HuH-7 (cell line): ENCODE data around the gene SF3A1.
A peak's percentile ranks its signal among the peaks of the same experiment; 100 is the strongest.
"Not testable (repeated sequence)": the region's sequence is repeated elsewhere in the genome, so short reads cannot be mapped to it uniquely, and the experiment has no call there.

Source experiments
- DNase-seq: peaks from one replicate; pipeline ENCODE4 v3.0.0; 2011; ENCODE audit warnings: low spot score

SF3A1 gene

GRCh38 chr22:30356449-30357235, at the start of gene SF3A1, which contains the start of gene CCDC157:
Gene SF3A1, minus strand, starts transcription at chr22:30356894. Its CDS starts 102 bp downstream, at chr22:30356792.
Gene CCDC157, plus strand, starts transcription at chr22:30357007. Its CDS starts 8,994 bp downstream, at chr22:30366001.
- DNase-seq, result peak; percentile 91

GRCh38 chr22:30406400-30406799, 49.7 kb upstream of the SF3A1 start:
- DNase-seq, result no peak

- no peak for DNase-seq
Measured at GRCh38 chr22:30405731-30406130, 49.0 kb upstream of the SF3A1 start.

GRCh38 chr22:30404307-30404706, 47.6 kb upstream of the SF3A1 start:
- DNase-seq, result no peak

GRCh38 chr22:30402766-30403104, 46.0 kb upstream of the SF3A1 start:
- DNase-seq, result not testable (repeated sequence)

GRCh38 chr22:30402028-30402765, 45.5 kb upstream of the SF3A1 start:
- no peak for DNase-seq

GRCh38 chr22:30401024-30401423, 44.3 kb upstream of the SF3A1 start:
- DNase-seq, result not testable (repeated sequence)

- DNase-seq, result no peak
Measured at GRCh38 chr22:30400159-30400558, 43.5 kb upstream of the SF3A1 start.

GRCh38 chr22:30399718-30400117, 43.0 kb upstream of the SF3A1 start:
- no peak for DNase-seq

- DNase-seq, result no peak
Measured at GRCh38 chr22:30398685-30399680, 42.3 kb upstream of the SF3A1 start.

GRCh38 chr22:30397656-30398635, 41.3 kb upstream of the SF3A1 start:
- DNase-seq, result no peak

- peak; percentile 76 for DNase-seq
Measured at GRCh38 chr22:30396871-30397655, 40.4 kb upstream of the SF3A1 start, which contains the start of gene SEC14L2. Gene SEC14L2, plus strand, starts transcription at chr22:30397018. Its CDS starts 99 bp downstream, at chr22:30397117.

GRCh38 chr22:30393885-30394284, 37.2 kb upstream of the SF3A1 start:
- DNase-seq, result no peak

GRCh38 chr22:30393322-30393680, 36.6 kb upstream of the SF3A1 start:
- DNase-seq, result no peak

GRCh38 chr22:30392661-30393321, 36.1 kb upstream of the SF3A1 start:
- DNase-seq, result no peak

- DNase-seq, result peak; percentile 88
Measured at GRCh38 chr22:30390974-30391691, 34.4 kb upstream of the SF3A1 start.

GRCh38 chr22:30386960-30387827, 30.5 kb upstream of the SF3A1 start, which contains the start of gene RNF215:
Gene RNF215, minus strand, starts transcription at chr22:30387411. Its CDS starts 98 bp downstream, at chr22:30387313.
- DNase-seq, result peak; percentile 91

- no peak for DNase-seq
Measured at GRCh38 chr22:30386608-30386959, 29.9 kb upstream of the SF3A1 start.
